HepG2 (cell line): ENCODE data around the gene ALK. TPM values are rescaled to one million over a fixed set of nuclear protein-coding genes. Genes with fewer than 3 reads are reported as not detected.

Experiments
- ATAC-seq: fragments of 200-7000 bp; cut with Tn5 transposase; 3 replicates; pipeline ENCODE4 v1.9.1; 2020; ENCODE audit warnings: mild to moderate bottlenecking, moderate library complexity
- BruUV-seq: library from RNA; stranded (reverse); fragments of 400-500 nt; replicated peaks from 2 replicates; lab custom pipeline; 2021; lab: Mats Ljungman, UMichigan
- CTCF ChIA-PET: fragments of 300-600 bp; formaldehyde crosslinking; extraction: SDS; loops from one replicate; lab custom pipeline; 2021; ENCODE audit warnings: low total read pairs, inconsistent platforms, low intra/inter-chr PET ratio; lab: Yijun Ruan, JAX
- POLR2A ChIA-PET: fragments of 350-600 bp; sonication (Branson Sonifier 250); formaldehyde crosslinking; loops from one replicate; lab custom pipeline; 2020; ENCODE audit warnings: antibody characterized with exemption, inconsistent platforms; lab: Yijun Ruan, JAX
- DNase-seq: peaks from one replicate; pipeline ENCODE4 v3.0.0-alpha.2; 2015; ENCODE audit warnings: low spot score
- FAIRE-seq: peaks from 3 replicates; lab custom pipeline; 2011; peaks lifted over from hg19 to GRCh38; lab: Jason Lieb, UNC
- H2AFZ ChIP-seq: one replicate; pipeline ENCODE4 v1.6.1; 2011; ENCODE audit warnings: low read length, inconsistent platforms
- H3K27ac ChIP-seq: fragments of 300-600 bp; 3 replicates; pipeline ENCODE4 v1.8.0; 2011; ENCODE audit warnings: mixed run types, mild to moderate bottlenecking, mixed read lengths, low read length, inconsistent platforms; ENCODE audit not compliant: insufficient read depth; ENCODE audit errors: extremely low read length
- H3K27me3 ChIP-seq, 2 experiments: fragments of 200-600 bp in 1 of 2; 2 replicates in 1 of 2; 3 replicates in 1 of 2; pipeline versions ENCODE4 v1.6.0 to v1.8.0; 2011; ENCODE audit warnings: low read length in 2 of 2, mild to moderate bottlenecking in 2 of 2, moderate library complexity in 2 of 2, inconsistent platforms in 1 of 2; ENCODE audit not compliant: insufficient read depth in 2 of 2, control insufficient read depth in 1 of 2
- H3K36me3 ChIP-seq, 2 experiments: fragments of 200-600 bp in 1 of 2; replicated peaks in 1 of 2; 2 replicates in 1 of 2; 3 replicates in 1 of 2; pipeline versions ENCODE4 v1.5.1 to v1.8.0; 2011; ENCODE audit warnings: low read length in 2 of 2, inconsistent platforms in 1 of 2; ENCODE audit not compliant: insufficient read depth in 2 of 2, control insufficient read depth in 1 of 2
- H3K4me1 ChIP-seq: 2 replicates; pipeline ENCODE4 v1.5.1; 2012; ENCODE audit warnings: low read length, inconsistent platforms; ENCODE audit not compliant: insufficient read depth
- H3K4me2 ChIP-seq: 2 replicates; pipeline ENCODE4 v1.6.0; 2011; ENCODE audit warnings: low read depth, low read length, inconsistent platforms
- H3K4me3 ChIP-seq, 3 experiments: fragments of 200-600 bp in 1 of 3; sonication (generic), shearing (Covaris generic) in 1 of 3; replicated peaks in 1 of 3; 2 replicates each; pipeline ENCODE4 v1.5.1; 2011 to 2016; ENCODE audit warnings: low read length in 3 of 3, inconsistent platforms in 2 of 3, low read depth in 2 of 3, mild to moderate bottlenecking in 2 of 3, control low read depth in 1 of 3, mixed read lengths in 1 of 3; ENCODE audit not compliant: insufficient read depth in 1 of 3
- H3K79me2 ChIP-seq: one replicate; pipeline ENCODE4 v1.6.1; 2011; ENCODE audit warnings: low read length, inconsistent platforms; ENCODE audit not compliant: insufficient read depth
- H3K9ac ChIP-seq: 2 replicates; pipeline ENCODE4 v1.6.0; 2011; ENCODE audit warnings: mild to moderate bottlenecking, low read depth, low read length, inconsistent platforms; ENCODE audit not compliant: insufficient read depth
- H3K9me3 ChIP-seq: 2 replicates; pipeline ENCODE4 v1.5.1; 2012; ENCODE audit warnings: mild to moderate bottlenecking, low read length
- H4K20me1 ChIP-seq: 2 replicates; pipeline ENCODE4 v1.6.0; 2011; ENCODE audit warnings: inconsistent platforms, mild to moderate bottlenecking, low read length, moderate library complexity; ENCODE audit not compliant: insufficient read depth
- BCL3 ChIP-seq: sonication (generic); formaldehyde crosslinking; IDR thresholded peaks from 2 replicates; pipeline ENCODE4 v1.5.1; 2020; ENCODE audit warnings: mild to moderate bottlenecking, missing genetic modification reagents, moderate library complexity
- FOXA3 ChIP-seq: IDR thresholded peaks from 2 replicates; pipeline ENCODE4 v1.6.1; 2016; ENCODE audit warnings: missing genetic modification reagents, missing compliant biosample characterization
- FOXK2 ChIP-seq: fragments of 450-650 bp; IDR thresholded peaks from 2 replicates; pipeline ENCODE4 v1.6.1; 2016
- FOXM1 ChIP-seq: sonication (generic); formaldehyde crosslinking; IDR thresholded peaks from 2 replicates; pipeline ENCODE4 v1.5.0; 2020; ENCODE audit warnings: missing genetic modification reagents
- HES4 ChIP-seq: sonication (generic); formaldehyde crosslinking; IDR thresholded peaks from 2 replicates; pipeline ENCODE4 v1.9.0; 2021; ENCODE audit warnings: mild to moderate bottlenecking, missing genetic modification reagents, borderline replicate concordance
- MAZ ChIP-seq, 2 experiments: sonication (generic) in 1 of 2; formaldehyde crosslinking in 1 of 2; IDR thresholded peaks; 2 replicates each; pipeline versions ENCODE4 v1.5.0 to v1.6.1; 2012 to 2020; ENCODE audit warnings: low read depth in 2 of 2, mild to moderate bottlenecking in 2 of 2, borderline replicate concordance in 1 of 2, improper control_type of control experiment in 1 of 2, low read length in 1 of 2, missing genetic modification reagents in 1 of 2, moderate library complexity in 1 of 2
- MXI1 ChIP-seq: IDR thresholded peaks from 3 replicates; pipeline ENCODE4 v1.6.1; 2012; ENCODE audit warnings: low read depth, low read length, inconsistent platforms, borderline replicate concordance
- PCBP1 ChIP-seq: fragments of 200-400 bp; formaldehyde crosslinking; IDR thresholded peaks from 2 replicates; pipeline ENCODE4 v1.6.1; 2017; ENCODE audit warnings: mild to moderate bottlenecking, low read depth, low read length, borderline replicate concordance
- SKIL ChIP-seq: sonication (generic); formaldehyde crosslinking; IDR thresholded peaks from 2 replicates; pipeline ENCODE4 v1.8.0; 2022; ENCODE audit warnings: missing genetic modification reagents, mild to moderate bottlenecking, moderate library complexity, borderline replicate concordance
- TOE1 ChIP-seq: sonication (generic); formaldehyde crosslinking; IDR thresholded peaks from 2 replicates; pipeline ENCODE4 v1.4.0; 2020; ENCODE audit warnings: mild to moderate bottlenecking, missing genetic modification reagents
- ZFP41 ChIP-seq: sonication (generic); formaldehyde crosslinking; IDR thresholded peaks from 2 replicates; pipeline ENCODE4 v1.4.0; 2020; ENCODE audit warnings: mild to moderate bottlenecking, missing genetic modification reagents, borderline replicate concordance
- ZNF567 ChIP-seq: sonication (generic); formaldehyde crosslinking; IDR thresholded peaks from 2 replicates; pipeline ENCODE4 v1.8.1; 2023; ENCODE audit warnings: mild to moderate bottlenecking, missing genetic modification reagents, borderline replicate concordance
- WGBS: methylation state at CpG from one replicate; pipeline ENCODE4 v1.1.6; 2017; ENCODE audit warnings: low lambda C conversion rate; 5-methylcytosine and 5-hydroxymethylcytosine counted together
- in situ Hi-C: cut with HindIII; loops from 2 replicates; pipeline ENCODE4 v1.10.0; 2017; ENCODE audit warnings: low pct_unique_long_range_greater_than_20kb; ENCODE audit not compliant: extremely low pct_ligation_motif_present
- intact Hi-C: fragments of 100-400 bp; cut with micrococcal nuclease; formaldehyde crosslinking; loops from one replicate; pipeline ENCODE4 v1.10.0; 2022; ENCODE audit not compliant: unreplicated experiment
- polyA plus RNA-seq, 8 experiments: library from polyadenylated mRNA; depleted of rRNA in 3 of 8; stranded (reverse) in 7 of 8; unstranded in 1 of 8; fragments of >200 nt; fragmentation: Illumina TruSeq in 4 of 8; extraction: Trizol in 4 of 8; gene quantifications; 2 replicates each; pipeline versions ENCODE4 v1.2.1 to v1.2.3, GENCODE V29; 2011 to 2016; ENCODE audit warnings: low read depth in 4 of 8, missing spikeins in 1 of 8, mixed read lengths in 1 of 8; ENCODE audit not compliant: insufficient read depth in 1 of 8
- total RNA-seq, 5 experiments: library from RNA; depleted of rRNA; stranded (reverse); fragments of >200 nt; fragmentation: Illumina TruSeq; extraction: Trizol; gene quantifications; 2 replicates each; pipeline ENCODE4 v1.2.3, GENCODE V29; 2016; ENCODE audit warnings: low read depth in 1 of 5

ALK gene
- total and polyA plus RNA-seq, 2 of the 13 experiments (the other 11 are each of a cell fraction or from before 2014, with no cell fraction given), result not detected

DNA sequence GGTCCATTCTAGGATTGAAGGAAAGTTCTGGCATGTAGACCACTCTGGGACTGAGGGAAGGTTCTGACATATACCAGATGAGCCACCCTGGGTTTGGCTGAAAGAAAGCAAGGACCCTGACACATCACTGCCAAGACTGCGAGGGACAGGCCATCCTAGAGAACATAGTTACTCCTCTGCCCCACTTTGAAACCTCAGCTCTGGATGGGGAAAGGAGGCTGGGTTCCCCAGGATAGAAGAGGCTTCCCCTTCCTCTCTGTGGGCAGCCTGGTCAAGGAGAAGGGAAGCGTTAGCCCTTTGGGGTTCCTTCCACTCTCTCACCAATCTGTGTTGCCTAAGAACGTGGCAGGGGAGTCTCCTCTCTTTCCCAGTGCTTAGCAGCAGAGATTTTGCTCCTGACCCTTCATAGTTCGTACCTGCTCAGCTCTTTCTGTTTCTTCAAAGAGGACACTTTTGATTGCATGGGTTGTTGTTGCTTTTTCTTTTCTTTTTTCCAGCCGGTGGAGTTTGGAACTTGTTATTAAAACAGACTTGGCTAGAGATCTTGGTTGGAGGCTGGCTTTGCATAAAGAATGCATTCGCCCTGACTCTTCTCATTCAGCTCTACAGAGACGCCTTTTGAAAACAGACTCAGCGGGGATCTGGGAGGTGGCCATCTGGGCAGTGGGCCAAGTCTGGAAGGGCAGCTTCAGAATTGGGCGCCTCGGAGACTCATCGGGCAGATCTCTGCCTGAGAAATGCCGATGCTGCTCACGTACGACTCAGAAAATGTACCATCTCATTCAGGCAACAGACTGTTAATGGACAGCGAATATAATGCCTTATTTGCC, 640.1 kb downstream of the ALK start:
- no peak overlapping the region for H3K27ac ChIP-seq
- FAIRE-seq, result no peak
- TF ChIP-seq MAZ (IDR thresholded peaks at IDR 0.05; ENCODE audit: borderline replicate concordance, low read depth, low read length), result no peak
- no peak for TF ChIP-seq MAZ (CRISPR knock-in tag; IDR thresholded peaks at IDR 0.05; ENCODE audit: low read depth)
- no peak for TF ChIP-seq BCL3 (CRISPR knock-in tag)
- no peak for TF ChIP-seq MXI1
- TF ChIP-seq FOXA3 (CRISPR knock-in tag), result no peak
- TF ChIP-seq ZNF567 (CRISPR knock-in tag), result no peak
- TF ChIP-seq ZFP41 (CRISPR knock-in tag), result no peak
- TF ChIP-seq HES4 (CRISPR knock-in tag), result no peak
- no peak for TF ChIP-seq SKIL (CRISPR knock-in tag)
- no peak for TF ChIP-seq PCBP1
- no peak for TF ChIP-seq FOXM1 (CRISPR knock-in tag)
- no peak for TF ChIP-seq TOE1 (CRISPR knock-in tag)
- TF ChIP-seq FOXK2, result no peak
- TF ChIP-seq, all 625 proteins: peak for 0
- Histone ChIP-seq H3K4me1 (no peaks in the 10 kb centered on the region), H3K4me2 (no peak overlapping the region), H3K36me3 (no peaks in the 10 kb centered on the region), H3K27me3 (no peaks in the 10 kb centered on the region; a peak in 3 of 5 replicates), H3K9ac (no peak overlapping the region), H3K4me3 (no peak overlapping the region), H2AFZ (no peak overlapping the region), H3K9me3 (no peaks in the 10 kb centered on the region), H3K79me2 (no peaks in the 10 kb centered on the region), H4K20me1 (no peaks in the 10 kb centered on the region)
- in situ Hi-C loops, result no loop called here
- no peak for DNase-seq
- no peak for ATAC-seq
- ChIA-PET POLR2A (no interaction called here), CTCF (no interaction called here)
- 19% methylated on average over 15 of the region's 15 CpGs for WGBS
- BruUV-seq, result no TSS peak
- intact Hi-C loops, result no loop called here
